Naive thymus-derived CD4-positive, alpha-beta T cell (primary cell): ENCODE measurements around the gene ACAD10. TPM values are rescaled to one million over a fixed set of nuclear protein-coding genes. Genes with fewer than 3 reads are reported as not detected.

Experiments
- ATAC-seq: fragments of 150-1000 bp; cut with Tn5 transposase; 2 replicates; pipeline ENCODE4 v1.10.0; 2021; ENCODE audit warnings: mild to moderate bottlenecking, moderate library complexity
- CTCF ChIA-PET: fragments of 350-600 bp; sonication (Branson Sonifier 250); formaldehyde crosslinking; loops from one replicate; lab custom pipeline; 2021; ENCODE audit warnings: antibody characterized with exemption; lab: Charles Lee
- POLR2A ChIA-PET: fragments of 350-600 bp; sonication (Branson Sonifier 250); formaldehyde crosslinking; loops from one replicate; lab custom pipeline; 2021; ENCODE audit warnings: antibody characterized with exemption, inconsistent platforms; lab: Charles Lee
- DNase-seq, 9 donors: peaks; one replicate each; pipeline versions ENCODE4 v3.0.0 to v3.0.0-alpha.2; 2020 to 2022; ENCODE audit warnings: mixed read lengths in 1 of 9
- H3K27ac ChIP-seq: one replicate; pipeline ENCODE4 v1.7.0; 2013; ENCODE audit warnings: mild to moderate bottlenecking, low read depth, low read length, moderate library complexity
- H3K27me3 ChIP-seq, 2 donors: one replicate each; pipeline ENCODE4 v1.7.0; 2013; ENCODE audit warnings: low read length in 2 of 2, mild to moderate bottlenecking in 2 of 2, moderate library complexity in 2 of 2; ENCODE audit not compliant: control insufficient read depth in 2 of 2, insufficient read depth in 2 of 2
- H3K36me3 ChIP-seq, 3 experiments: 1 replicate in 2 of 3; 2 replicates in 1 of 3; pipeline ENCODE4 v1.7.0; 2013; ENCODE audit warnings: low read length in 3 of 3, mild to moderate bottlenecking in 3 of 3, moderate library complexity in 1 of 3; ENCODE audit not compliant: insufficient read depth in 3 of 3, control insufficient read depth in 2 of 3
- H3K4me1 ChIP-seq, 2 donors: one replicate each; pipeline ENCODE4 v1.7.0; 2013; ENCODE audit warnings: low read length in 2 of 2, mild to moderate bottlenecking in 2 of 2, moderate library complexity in 1 of 2; ENCODE audit not compliant: control insufficient read depth in 2 of 2, insufficient read depth in 2 of 2
- H3K4me3 ChIP-seq: 2 replicates; pipeline ENCODE4 v1.7.0; 2013; ENCODE audit warnings: mild to moderate bottlenecking, low read length
- H3K9me3 ChIP-seq, 3 experiments: 1 replicate in 2 of 3; 2 replicates in 1 of 3; pipeline ENCODE4 v1.7.0; 2013; ENCODE audit warnings: low read length in 3 of 3; ENCODE audit not compliant: control insufficient read depth in 2 of 3
- H3K27ac Mint-ChIP-seq, 9 donors: one replicate each; pipeline ENCODE4 v1.8.0; 2020 to 2022; ENCODE audit warnings: mixed read lengths in 9 of 9, mild to moderate bottlenecking in 8 of 9, moderate library complexity in 5 of 9, inconsistent platforms in 2 of 9
- H3K27me3 Mint-ChIP-seq, 5 donors: one replicate each; pipeline ENCODE4 v1.8.0; 2021 to 2022; ENCODE audit warnings: mixed read lengths in 5 of 5, mild to moderate bottlenecking in 1 of 5
- H3K36me3 Mint-ChIP-seq, 5 donors: one replicate each; pipeline ENCODE4 v1.8.0; 2020 to 2022; ENCODE audit warnings: mixed read lengths in 5 of 5, mild to moderate bottlenecking in 3 of 5, inconsistent platforms in 1 of 5
- H3K4me1 Mint-ChIP-seq, 7 donors: one replicate each; pipeline ENCODE4 v1.8.0; 2020 to 2022; ENCODE audit warnings: mixed read lengths in 7 of 7, mild to moderate bottlenecking in 3 of 7, inconsistent platforms in 1 of 7
- H3K4me3 Mint-ChIP-seq, 10 donors: one replicate each; pipeline ENCODE4 v1.8.0; 2020 to 2022; ENCODE audit warnings: mild to moderate bottlenecking in 10 of 10, mixed read lengths in 10 of 10, moderate library complexity in 6 of 10, inconsistent platforms in 2 of 10
- H3K9me3 Mint-ChIP-seq, 11 donors: one replicate each; pipeline ENCODE4 v1.8.0; 2020 to 2022; ENCODE audit warnings: mixed read lengths in 11 of 11, mild to moderate bottlenecking in 4 of 11, inconsistent platforms in 1 of 11, moderate library complexity in 1 of 11
- intact Hi-C, 2 donors: fragments of 100-400 bp; cut with micrococcal nuclease; formaldehyde crosslinking; loops; one replicate each; pipeline ENCODE4 v1.15.1; 2023
- polyA plus RNA-seq, 2 donors: library from polyadenylated mRNA; unstranded; fragments of 300-500 nt; fragmentation: Illumina TruSeq; gene quantifications; one replicate each; pipeline ENCODE4 v1.2.3, GENCODE V29; 2021
- total RNA-seq, 6 experiments: library from RNA in 5 of 6; stranded (reverse) in 5 of 6; gene quantifications; 1 replicate in 5 of 6; 2 replicates in 1 of 6; pipeline ENCODE4 v1.2.3 and lab custom pipeline; 2021 to 2026

Gene ACAD10
- total and polyA plus RNA-seq, 7 experiments from 2014 or later: 10.4 to 65.3 (median 31.3) TPM

- POLR2A ChIA-PET: no interaction called here
- intact Hi-C loops: no loop called here
- no peak overlapping the region for H3K4me3 Mint-ChIP-seq
These were observed 5.4 kb downstream of the ACAD10 start for GRCh38 chr12:111691262-111691661.

GRCh38 chr12:111692575-111693210 is 6.8 kb downstream of the ACAD10 start:
- POLR2A ChIA-PET: no interaction called here
- peaks cover 5 to 41% (median 10%) of the 10 kb centered on the region in 5 donors for H3K36me3 Mint-ChIP-seq
- H3K4me3 ChIP-seq: no peak overlapping the region

More at GRCh38 chr12:111691262-111691661, 5.4 kb downstream of the ACAD10 start:
- Mint-ChIP-seq H3K27me3 (no peaks in the 10 kb centered on the region), H3K9me3 (peaks cover 0 to 1% (median 0%) of the 10 kb centered on the region in 11 donors), H3K4me1 (peaks cover 12 to 37% (median 22%) of the 10 kb centered on the region in 7 donors), H3K36me3 (peaks cover 5 to 37% (median 10%) of the 10 kb centered on the region in 5 donors), H3K27ac (peak overlapping the region in 3 of 9 donors; percentile 1 to 65 (median 8))
- Histone ChIP-seq H3K4me3 (no peak overlapping the region), H3K27ac (no peak overlapping the region), H3K27me3 (no peaks in the 10 kb centered on the region), H3K36me3 (peaks cover 0 to 31% (median 7%) of the 10 kb centered on the region in 3 experiments), H3K9me3 (no peaks in the 10 kb centered on the region), H3K4me1 (peaks cover 0 to 7% of the 10 kb centered on the region in 2 donors)
- DNase-seq (no peak), ATAC-seq (no peak)
- CTCF ChIA-PET: no interaction called here

GRCh38 chr12:111693818-111694217 is 8.0 kb downstream of the ACAD10 start:
- no peaks in the 10 kb centered on the region for H3K27me3 Mint-ChIP-seq
- peaks cover 0 to 1% (median 0%) of the 10 kb centered on the region in 11 donors for H3K9me3 Mint-ChIP-seq
- Histone ChIP-seq H3K36me3 (peaks cover 0 to 41% (median 7%) of the 10 kb centered on the region in 3 experiments), H3K27me3 (no peaks in the 10 kb centered on the region), H3K4me1 (no peaks in the 10 kb centered on the region), H3K9me3 (no peaks in the 10 kb centered on the region), H3K27ac (no peak overlapping the region), H3K4me3 (no peak overlapping the region)
- POLR2A ChIA-PET: interaction anchor here (0.6 to 1.2 kb wide), 2 partner anchors 11 to 31 kb away, joined by 3 to 7 read pairs; no protein-coding TSS in a partner anchor
- DNase-seq (no peak), ATAC-seq (no peak)
- H3K36me3 Mint-ChIP-seq: peaks cover 8 to 45% (median 12%) of the 10 kb centered on the region in 5 donors
- H3K4me3 Mint-ChIP-seq: no peak overlapping the region
- H3K4me1 Mint-ChIP-seq: peaks cover 0 to 23% (median 9%) of the 10 kb centered on the region in 7 donors
- H3K27ac Mint-ChIP-seq: no peak overlapping the region
- intact Hi-C loops: no loop called here
- CTCF ChIA-PET: no interaction called here

More at GRCh38 chr12:111692575-111693210, 6.8 kb downstream of the ACAD10 start:
- no peaks in the 10 kb centered on the region for H3K9me3 ChIP-seq
- H3K4me1 ChIP-seq: no peaks in the 10 kb centered on the region
- H3K27me3 Mint-ChIP-seq: no peaks in the 10 kb centered on the region
- no peak overlapping the region for H3K27ac ChIP-seq
- H3K36me3 ChIP-seq: peaks cover 0 to 32% (median 7%) of the 10 kb centered on the region in 3 experiments
- no peak overlapping the region for H3K4me3 Mint-ChIP-seq
- CTCF ChIA-PET: no interaction called here
- peaks cover 0 to 23% (median 9%) of the 10 kb centered on the region in 7 donors for H3K4me1 Mint-ChIP-seq
- intact Hi-C loops: no loop called here
- ATAC-seq: no peak
- peaks cover 0 to 1% (median 0%) of the 10 kb centered on the region in 11 donors for H3K9me3 Mint-ChIP-seq
- no peak for DNase-seq
- no peaks in the 10 kb centered on the region for H3K27me3 ChIP-seq
- peak overlapping the region in 2 of 9 donors; percentile 15 to 30 for H3K27ac Mint-ChIP-seq

- ChIA-PET CTCF (interaction anchor here (0.7 kb wide), 1 partner anchor 54 kb away, joined by 3 read pairs; no protein-coding TSS in a partner anchor), POLR2A (no interaction called here)
- Mint-ChIP-seq H3K4me3 (no peak overlapping the region), H3K27ac (no peak overlapping the region), H3K36me3 (peaks cover 4 to 41% (median 19%) of the 10 kb centered on the region in 5 donors), H3K27me3 (no peaks in the 10 kb centered on the region), H3K9me3 (no peaks in the 10 kb centered on the region), H3K4me1 (peaks cover 0 to 6% (median 0%) of the 10 kb centered on the region in 7 donors)
- Histone ChIP-seq H3K27ac (no peak overlapping the region), H3K4me3 (no peak overlapping the region), H3K27me3 (no peaks in the 10 kb centered on the region), H3K9me3 (no peaks in the 10 kb centered on the region), H3K4me1 (no peaks in the 10 kb centered on the region), H3K36me3 (peaks cover 0 to 59% (median 9%) of the 10 kb centered on the region in 3 experiments)
- DNase-seq (no peak), ATAC-seq (no peak)
- intact Hi-C loops: no loop called here
These were observed 14.1 kb downstream of the ACAD10 start for GRCh38 chr12:111699962-111700361.

GRCh38 chr12:111705672-111706071 is 19.8 kb downstream of the ACAD10 start:
- Mint-ChIP-seq H3K9me3 (no peaks in the 10 kb centered on the region), H3K27me3 (no peaks in the 10 kb centered on the region), H3K36me3 (peaks cover 4 to 53% (median 24%) of the 10 kb centered on the region in 5 donors), H3K4me3 (no peak overlapping the region), H3K4me1 (peaks cover 0 to 4% (median 0%) of the 10 kb centered on the region in 7 donors), H3K27ac (no peak overlapping the region)
- no peaks in the 10 kb centered on the region for H3K9me3 ChIP-seq
- H3K4me1 ChIP-seq: no peaks in the 10 kb centered on the region
- POLR2A ChIA-PET: interaction anchor here (0.7 kb wide), 1 partner anchor 30 kb away, joined by 4 read pairs; no protein-coding TSS in a partner anchor
- no peaks in the 10 kb centered on the region for H3K27me3 ChIP-seq
- intact Hi-C loops: no loop called here
- no peak overlapping the region for H3K4me3 ChIP-seq
- ATAC-seq: no peak
- no peak for DNase-seq
- CTCF ChIA-PET: no interaction called here
- H3K27ac ChIP-seq: no peak overlapping the region
- H3K36me3 ChIP-seq: peaks cover 0 to 68% (median 4%) of the 10 kb centered on the region in 3 experiments

- ChIA-PET POLR2A (interaction anchor here (0.7 kb wide), 1 partner anchor 30 kb away, joined by 4 read pairs; no protein-coding TSS in a partner anchor), CTCF (no interaction called here)
- Mint-ChIP-seq H3K4me3 (no peak overlapping the region), H3K9me3 (no peaks in the 10 kb centered on the region), H3K4me1 (peaks cover 0 to 4% (median 0%) of the 10 kb centered on the region in 7 donors), H3K27me3 (no peaks in the 10 kb centered on the region), H3K36me3 (peaks cover 4 to 57% (median 24%) of the 10 kb centered on the region in 5 donors), H3K27ac (no peak overlapping the region)
- ATAC-seq (no peak), DNase-seq (no peak)
- peaks cover 0 to 68% (median 4%) of the 10 kb centered on the region in 3 experiments for H3K36me3 ChIP-seq
- H3K4me3 ChIP-seq: no peak overlapping the region
- intact Hi-C loops: no loop called here
- no peaks in the 10 kb centered on the region for H3K4me1 ChIP-seq
- H3K9me3 ChIP-seq: no peaks in the 10 kb centered on the region
- no peaks in the 10 kb centered on the region for H3K27me3 ChIP-seq
- no peak overlapping the region for H3K27ac ChIP-seq
These were observed 20.3 kb downstream of the ACAD10 start for GRCh38 chr12:111706145-111706544.
